NCI-H82 treated with DMSO at 0.1 percent for 48 hours (cell line): ENCODE results near the gene LSM12.
"Not testable (repeated sequence)": the region's sequence is repeated elsewhere in the genome, so short reads cannot be mapped to it uniquely, and the experiment has no call there.

Experiments used
- DNase-seq: peaks from one replicate; lab custom pipeline; 2025; ENCODE audit not compliant: unreplicated experiment; lab: John Stamatoyannopoulos, UW

The LSM12 gene

DNA sequence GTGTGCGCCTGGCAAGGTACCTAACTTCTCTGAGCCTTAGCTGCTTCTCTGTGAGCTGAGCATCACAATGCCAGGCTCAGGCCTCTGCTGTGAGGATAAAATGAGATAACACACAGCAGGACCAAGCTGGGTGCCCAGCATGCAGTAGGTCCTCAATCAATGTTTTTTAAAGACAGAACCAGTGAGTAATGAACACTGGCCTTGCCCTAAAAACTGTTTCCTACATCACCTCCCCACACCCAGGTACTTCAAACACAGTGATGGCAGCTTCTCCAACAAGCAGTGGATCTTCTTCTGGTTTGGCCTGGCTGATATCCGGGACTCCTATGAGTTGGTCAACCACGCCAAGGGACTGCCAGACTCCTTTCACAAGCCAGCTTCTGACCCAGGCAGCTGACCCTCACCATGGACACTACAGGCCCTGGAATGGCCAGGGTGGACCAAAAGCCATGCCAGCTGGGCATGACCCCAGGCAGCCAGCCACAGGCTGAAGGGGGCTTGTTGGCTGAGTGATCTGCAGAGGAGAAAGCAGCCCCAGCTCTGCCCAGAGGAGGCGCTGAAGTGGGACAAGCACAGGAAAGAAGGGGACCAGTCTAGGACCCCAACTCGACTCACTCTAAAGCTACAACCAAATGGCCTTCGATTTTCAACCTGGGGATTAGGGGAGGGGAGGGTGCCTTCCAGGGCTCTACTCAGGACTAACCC is 58.1 kb downstream of the LSM12 start:
- DNase-seq: no peak

DNA sequence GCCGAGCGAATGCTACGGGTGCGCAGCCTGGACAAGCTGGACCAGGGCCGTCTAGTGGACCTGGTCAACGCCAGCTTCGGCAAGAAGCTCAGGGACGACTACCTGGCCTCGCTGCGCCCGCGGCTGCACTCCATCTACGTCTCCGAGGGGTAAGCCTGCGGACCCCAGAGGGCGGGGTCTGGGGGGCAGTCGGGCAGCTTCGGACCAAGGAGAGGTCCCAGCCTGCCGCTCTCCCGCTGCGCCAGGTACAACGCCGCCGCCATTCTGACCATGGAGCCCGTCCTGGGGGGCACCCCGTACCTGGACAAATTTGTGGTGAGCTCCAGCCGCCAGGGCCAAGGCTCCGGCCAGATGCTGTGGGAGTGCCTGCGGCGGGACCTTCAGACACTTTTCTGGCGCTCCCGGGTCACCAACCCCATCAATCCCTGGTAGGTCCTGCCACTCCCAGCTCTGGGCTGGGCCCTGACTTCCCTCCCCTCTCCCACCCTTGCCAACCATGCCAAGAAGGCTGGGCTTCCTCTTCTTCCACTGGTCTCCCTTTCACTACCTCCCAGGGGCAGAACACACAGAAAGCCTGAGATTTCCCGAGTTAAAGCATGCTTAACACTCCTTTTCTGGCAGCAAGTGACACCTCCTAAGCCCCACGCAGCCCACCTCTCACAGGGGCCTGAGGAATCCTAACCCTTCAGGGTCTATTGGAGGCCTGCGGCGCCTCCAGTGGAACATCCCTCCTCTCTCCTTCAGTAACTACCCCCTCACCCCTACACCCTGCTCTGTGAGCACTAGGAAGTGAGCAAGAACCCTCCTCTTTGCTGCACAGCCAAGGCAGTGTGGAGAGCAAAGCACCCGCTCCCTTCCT is 58.9 kb downstream of the LSM12 start:
- DNase-seq: no peak

GRCh38 chr17:44006598-44007345 is 59.7 kb downstream of the LSM12 start:
- DNase-seq: peak; percentile 94

- DNase-seq: no peak
Measured at GRCh38 chr17:44006272-44006597, 60.2 kb downstream of the LSM12 start.

- no peak for DNase-seq
Measured at GRCh38 chr17:44005527-44006271, 60.8 kb downstream of the LSM12 start.

DNA sequence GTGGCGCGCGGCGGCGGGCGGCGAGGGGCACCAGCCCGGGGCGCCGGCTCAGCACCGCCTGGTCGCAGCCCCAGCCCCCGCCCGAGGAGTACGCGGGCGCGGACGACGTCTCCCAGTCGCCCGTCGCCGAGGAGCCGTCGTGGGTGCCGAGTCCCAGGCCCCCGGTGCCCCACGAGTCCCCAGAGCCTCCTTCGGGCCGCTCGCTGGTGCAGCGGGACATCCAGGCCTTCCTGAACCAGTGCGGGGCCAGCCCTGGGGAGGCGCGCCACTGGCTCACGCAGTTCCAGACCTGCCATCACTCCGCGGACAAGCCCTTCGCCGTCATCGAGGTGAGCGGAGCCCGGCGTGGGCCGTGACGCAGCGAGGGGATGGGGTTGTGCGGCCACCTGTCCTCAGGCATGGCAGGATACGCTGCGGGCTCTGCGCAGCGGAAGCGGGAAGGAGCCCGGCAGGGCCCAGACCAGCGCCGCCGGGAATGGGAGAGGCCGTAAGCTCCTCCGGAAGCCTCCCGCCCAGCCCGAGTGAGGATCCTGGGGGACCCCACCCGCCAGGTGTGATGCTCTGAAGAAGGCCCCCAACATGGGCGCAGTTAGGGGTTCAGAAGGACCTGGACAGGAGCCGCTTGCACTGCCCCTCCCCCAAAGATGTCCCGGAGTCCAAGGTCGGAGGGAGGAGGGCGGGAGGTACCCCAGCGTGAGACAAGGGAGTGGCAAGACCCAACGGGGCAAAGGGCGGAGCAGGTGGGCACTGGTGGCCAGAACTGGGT is 61.5 kb downstream of the LSM12 start:
- no peak for DNase-seq

DNA sequence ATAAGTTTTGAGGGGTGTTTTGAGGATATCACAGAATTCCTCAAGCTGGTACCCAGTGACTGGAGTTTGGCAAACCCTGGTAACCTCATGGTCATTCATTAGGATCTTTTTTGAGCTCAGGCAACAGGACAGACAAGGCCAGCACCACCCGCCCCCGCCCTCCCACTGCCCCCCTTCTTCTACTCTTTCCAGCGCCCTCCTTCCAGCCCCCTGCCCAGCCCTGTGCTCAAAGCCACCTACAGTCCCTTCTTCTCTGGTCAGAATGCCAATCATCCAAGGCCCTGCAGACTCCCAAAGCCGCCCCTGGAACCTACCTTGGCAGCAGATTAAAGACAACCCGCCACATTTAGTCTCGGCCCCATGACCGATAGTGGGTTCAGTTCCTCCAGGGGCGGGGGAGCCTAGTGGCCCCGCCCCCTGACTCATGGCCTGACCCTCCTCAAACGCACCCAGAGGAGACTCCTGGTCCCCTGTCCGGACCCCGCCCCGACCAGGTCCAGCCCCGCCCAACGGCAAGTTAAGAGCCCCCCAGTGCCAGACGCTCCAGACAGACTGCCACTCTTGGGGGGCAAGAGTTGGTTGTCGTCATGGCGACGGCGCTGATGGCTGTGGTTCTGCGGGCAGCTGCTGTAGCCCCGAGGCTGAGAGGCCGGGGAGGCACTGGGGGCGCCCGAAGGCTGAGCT is 62.3 kb downstream of the LSM12 start, which contains the start of gene NAGS:
NAGS (plus strand) TSS at position 546 of the 684 bp plus-strand sequence; CDS start at position 588, 42 bp downstream.
- DNase-seq: no peak

DNA sequence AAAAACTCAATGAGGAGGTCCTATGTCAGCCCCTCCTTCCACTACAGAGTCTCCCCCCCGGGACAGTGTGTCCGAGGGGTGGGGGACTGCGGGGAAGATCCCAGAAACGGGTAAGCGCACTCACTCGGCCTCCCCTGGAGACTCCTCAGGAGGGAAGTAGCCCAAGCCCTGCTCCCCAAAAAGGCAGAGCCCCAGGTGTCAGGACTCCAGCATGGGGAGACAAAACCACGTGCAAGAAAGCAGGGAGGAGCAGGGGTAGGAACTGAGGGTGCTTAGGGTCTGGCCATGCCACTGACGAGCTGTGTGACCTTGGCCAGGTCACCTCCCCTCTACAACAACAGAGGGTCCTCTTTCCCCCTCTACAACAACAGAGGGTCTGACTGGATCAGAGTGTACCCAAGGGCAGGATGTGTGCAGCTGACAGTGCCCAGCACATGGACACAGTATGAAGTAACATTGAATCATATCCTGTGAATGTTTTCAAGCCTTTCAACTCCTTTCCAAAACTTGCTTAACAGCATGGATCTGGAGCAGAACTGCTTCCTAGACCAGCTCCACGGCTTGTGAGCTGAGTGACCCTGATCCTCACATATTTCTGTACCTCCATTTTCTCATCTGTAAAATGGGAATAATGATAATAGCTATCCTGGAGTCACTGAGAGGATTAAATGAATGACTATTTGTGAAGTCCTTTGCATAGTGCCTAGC is 64.2 kb downstream of the LSM12 start:
- DNase-seq: no peak

DNA sequence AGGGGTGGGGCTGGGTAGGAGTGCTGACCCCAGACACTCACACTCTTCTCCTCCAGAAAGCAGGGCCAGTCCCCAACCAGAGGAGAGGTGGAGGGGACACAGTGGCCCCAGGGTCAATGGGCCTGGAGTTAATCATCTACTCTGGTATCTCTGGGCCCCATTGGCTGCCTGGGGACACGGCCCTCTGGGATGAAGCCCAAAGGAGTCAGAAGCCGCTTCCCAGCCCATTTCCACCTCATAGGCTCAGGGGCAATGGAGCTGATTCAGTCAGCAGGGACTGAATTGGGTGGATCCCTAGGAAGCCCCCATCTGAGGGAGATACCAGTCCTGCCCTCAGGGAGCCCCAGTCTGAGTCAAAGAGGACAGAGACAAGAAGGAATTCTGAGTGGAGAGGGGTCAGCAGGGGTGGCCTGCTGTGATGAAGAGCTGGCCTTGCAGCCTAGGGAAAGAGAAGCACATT is 65.0 kb downstream of the LSM12 start:
- no peak for DNase-seq

- no peak for DNase-seq
Measured at GRCh38 chr17:44000871-44001460, 65.5 kb downstream of the LSM12 start.

DNA sequence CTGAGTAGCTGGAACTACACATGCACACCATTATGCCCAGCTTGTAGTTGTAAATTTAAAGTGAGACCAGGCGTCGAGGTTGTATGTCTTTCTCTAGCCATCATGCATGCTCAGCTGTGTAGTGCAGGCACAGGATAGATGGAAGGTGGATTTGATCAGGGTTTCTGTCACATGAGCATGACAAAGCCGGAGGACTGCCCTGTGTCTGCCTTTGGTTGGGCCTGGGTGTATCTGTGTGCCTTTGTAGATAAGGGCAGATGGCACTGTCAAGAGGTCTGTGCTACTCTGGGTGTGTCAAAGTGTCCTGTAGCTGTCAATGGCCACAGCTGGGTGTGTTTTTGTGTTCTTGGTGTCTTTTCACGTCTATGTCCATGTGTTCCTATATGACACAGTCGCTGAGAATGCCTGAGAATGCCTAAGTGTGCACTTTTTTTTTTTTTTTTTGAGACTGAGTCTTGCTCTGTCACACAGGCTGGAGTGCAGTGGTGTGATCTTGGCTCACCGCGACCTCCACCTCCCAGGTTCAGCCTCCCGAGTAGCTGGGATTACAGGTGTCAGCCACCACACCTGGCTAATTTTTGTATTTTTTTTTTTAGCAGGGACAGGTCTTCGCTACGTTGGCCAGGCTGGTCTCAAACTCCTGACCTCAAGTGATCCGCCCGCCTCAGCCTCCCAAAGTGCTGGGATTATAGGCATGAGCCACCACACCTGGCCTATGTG is 66.2 kb downstream of the LSM12 start:
- DNase-seq: no peak

- no peak for DNase-seq
Measured at GRCh38 chr17:43999024-43999423, 67.4 kb downstream of the LSM12 start.

DNA sequence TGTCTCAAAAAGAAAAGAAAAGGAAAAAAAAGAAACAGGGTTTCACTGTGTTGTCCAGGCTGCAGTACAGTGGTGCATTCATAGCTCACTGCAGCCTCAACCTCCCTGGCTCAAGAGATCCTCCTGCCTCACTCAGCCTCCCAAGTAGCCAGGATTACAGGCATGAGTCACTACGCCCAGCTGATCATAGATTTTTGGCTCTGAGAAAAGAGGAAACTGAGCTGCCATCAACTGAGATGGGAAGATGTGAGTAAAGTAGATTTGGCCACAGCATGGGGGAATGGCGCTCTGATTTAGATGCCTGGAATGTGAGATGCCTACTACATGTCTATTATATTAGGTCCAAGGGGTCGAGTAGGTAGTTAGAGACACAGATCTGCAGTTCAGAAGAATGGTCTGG is 67.9 kb downstream of the LSM12 start:
- DNase-seq: no peak

GRCh38 chr17:43997180-43997579 is 69.3 kb downstream of the LSM12 start:
- not testable (repeated sequence) for DNase-seq

- no peak for DNase-seq
Measured at GRCh38 chr17:43995150-43995471, 71.4 kb downstream of the LSM12 start.

DNA sequence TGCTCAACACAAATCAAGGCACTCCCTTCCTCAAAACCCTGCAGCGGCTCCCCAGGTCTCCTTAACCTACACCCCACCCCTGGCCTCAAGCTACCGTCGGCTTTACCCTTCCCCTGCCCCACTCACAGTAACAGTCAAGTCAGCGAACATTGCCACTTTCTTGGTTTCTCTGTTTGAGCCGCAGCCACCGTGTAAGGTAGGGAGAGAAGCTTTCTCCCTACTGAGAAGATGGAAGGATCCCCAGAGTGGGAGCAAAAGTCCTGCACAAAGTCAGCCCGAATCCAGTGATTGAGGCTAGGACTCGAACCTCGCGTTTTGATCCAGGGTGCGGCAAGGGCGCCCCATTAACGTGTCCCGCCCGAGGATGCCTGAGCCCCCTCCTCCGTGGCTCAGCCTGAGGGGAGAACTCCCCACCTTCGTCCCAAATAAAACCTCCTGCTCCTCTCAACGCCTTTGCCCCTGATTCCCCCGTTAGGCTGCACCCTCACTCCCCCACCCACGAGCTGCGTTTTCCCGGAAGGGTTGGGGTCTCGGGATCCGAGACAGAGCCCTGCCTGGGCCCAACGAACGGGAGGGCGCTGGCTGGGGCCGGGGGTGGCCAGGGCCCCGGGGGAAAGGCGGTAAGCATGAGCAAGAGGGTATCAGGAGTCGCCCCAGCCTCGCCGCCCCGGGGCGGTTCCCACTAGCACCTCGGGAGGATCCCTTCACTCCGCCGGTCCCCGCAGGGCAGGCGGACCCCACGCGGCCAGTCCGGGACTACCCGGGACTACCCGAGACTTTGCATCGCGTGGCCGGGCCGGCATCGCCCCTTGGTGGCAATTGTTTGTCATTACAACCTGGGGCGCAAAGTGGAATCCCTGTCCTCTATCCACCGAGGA is 72.0 kb downstream of the LSM12 start:
- DNase-seq: peak; percentile 14

DNA sequence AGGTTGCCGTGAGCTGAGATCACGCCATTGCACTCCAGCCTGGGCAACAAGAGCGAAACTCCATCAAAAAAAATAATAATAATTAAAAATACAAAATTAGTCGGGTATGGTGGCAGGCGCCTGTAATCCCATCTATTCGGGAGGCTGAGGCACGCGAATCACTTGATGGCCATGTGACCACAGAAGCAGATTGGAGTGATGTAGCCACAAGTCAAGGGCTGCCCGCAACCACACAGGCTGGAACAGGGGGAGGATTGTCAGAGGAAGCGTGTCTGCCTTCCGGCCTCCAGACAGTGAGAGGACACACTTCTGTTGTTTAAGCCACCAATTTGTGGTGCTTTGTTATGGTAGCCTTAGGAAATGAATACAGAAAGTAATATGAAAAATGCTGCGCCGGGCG is 73.8 kb downstream of the LSM12 start:
- DNase-seq: no peak
